ENCODE measurements around the gene DGKD.

DGKD gene

GRCh38 chr2:233408366-233409285 is 54.3 kb downstream of the DGKD start:
- in situ Hi-C loops (cut with HindIII; ENCODE audit: low sequenced_read_pairs) = no loop called here

GRCh38 chr2:233409286-233409991 is 55.1 kb downstream of the DGKD start:
- in situ Hi-C loops (cut with HindIII; ENCODE audit: low sequenced_read_pairs) = no loop called here

GRCh38 chr2:233410196-233410760 is 56.0 kb downstream of the DGKD start:
- in situ Hi-C loops (cut with HindIII; ENCODE audit: low sequenced_read_pairs) = no loop called here

- in situ Hi-C loops (cut with HindIII; ENCODE audit: low sequenced_read_pairs) = no loop called here
Measured at GRCh38 chr2:233411162-233411561, 56.9 kb downstream of the DGKD start.

- in situ Hi-C loops (cut with HindIII; ENCODE audit: low sequenced_read_pairs) = no loop called here
Measured at GRCh38 chr2:233412405-233412804, 58.1 kb downstream of the DGKD start.

GRCh38 chr2:233413046-233413445 is 58.8 kb downstream of the DGKD start:
- in situ Hi-C loops (cut with HindIII; ENCODE audit: low sequenced_read_pairs) = no loop called here

- in situ Hi-C loops (cut with HindIII; ENCODE audit: low sequenced_read_pairs) = no loop called here
Measured at GRCh38 chr2:233413559-233414272, 59.4 kb downstream of the DGKD start.

- in situ Hi-C loops (cut with HindIII; ENCODE audit: low sequenced_read_pairs) = no loop called here
Measured at GRCh38 chr2:233414273-233414654, 60.0 kb downstream of the DGKD start.

- in situ Hi-C loops (cut with HindIII; ENCODE audit: low sequenced_read_pairs) = no loop called here
Measured at GRCh38 chr2:233414777-233415570, 60.7 kb downstream of the DGKD start.

GRCh38 chr2:233416199-233416598 is 61.9 kb downstream of the DGKD start:
- in situ Hi-C loops (cut with HindIII; ENCODE audit: low sequenced_read_pairs) = no loop called here

- in situ Hi-C loops (cut with HindIII; ENCODE audit: low sequenced_read_pairs) = no loop called here
Measured at GRCh38 chr2:233416706-233417105, 62.4 kb downstream of the DGKD start.

GRCh38 chr2:233417282-233417681 is 63.0 kb downstream of the DGKD start:
- in situ Hi-C loops (cut with HindIII; ENCODE audit: low sequenced_read_pairs) = no loop called here

- in situ Hi-C loops (cut with HindIII; ENCODE audit: low sequenced_read_pairs) = no loop called here
Measured at GRCh38 chr2:233418052-233418760, 63.9 kb downstream of the DGKD start.

- in situ Hi-C loops (cut with HindIII; ENCODE audit: low sequenced_read_pairs) = no loop called here
Measured at GRCh38 chr2:233418761-233419546, 64.7 kb downstream of the DGKD start.

- in situ Hi-C loops (cut with HindIII; ENCODE audit: low sequenced_read_pairs) = no loop called here
Measured at GRCh38 chr2:233419602-233420391, 65.5 kb downstream of the DGKD start.

- in situ Hi-C loops (cut with HindIII; ENCODE audit: low sequenced_read_pairs) = no loop called here
Measured at GRCh38 chr2:233421091-233421816, 67.0 kb downstream of the DGKD start.

- in situ Hi-C loops (cut with HindIII; ENCODE audit: low sequenced_read_pairs) = no loop called here
Measured at GRCh38 chr2:233422050-233422639, 67.9 kb downstream of the DGKD start.

Data from endothelial cell of hepatic sinusoid (primary cell).